CD4-positive, alpha-beta T cell treated with Interleukin-2 at 100 ng/mL for 4 hours (primary cell): ENCODE data around the gene ADAMTSL3.

ENCODE experiments used
- DNase-seq: peaks from one replicate; pipeline ENCODE4 v3.0.0-alpha.2; 2020; ENCODE audit warnings: low spot score

The ADAMTSL3 gene

DNA sequence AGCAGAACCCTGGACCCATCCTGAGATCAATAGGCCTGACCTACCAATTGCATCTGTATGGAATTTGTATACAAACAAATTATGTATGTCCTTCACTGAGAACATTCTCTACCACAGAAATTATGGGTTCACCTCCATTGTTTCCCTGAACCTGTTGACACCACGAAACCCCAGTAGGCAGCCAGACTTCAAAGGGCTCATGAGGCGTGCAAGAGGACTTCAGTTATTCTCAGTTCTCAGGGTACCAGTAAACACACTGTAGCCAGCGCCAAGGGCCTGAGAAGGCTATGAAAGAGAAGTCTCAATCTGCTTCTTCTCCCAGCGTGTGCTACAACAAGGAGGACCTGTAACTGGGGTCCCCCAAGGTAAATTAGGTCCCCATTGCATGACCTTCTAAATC lies 326.7 kb downstream of the ADAMTSL3 start:
- DNase-seq: no peak

DNA sequence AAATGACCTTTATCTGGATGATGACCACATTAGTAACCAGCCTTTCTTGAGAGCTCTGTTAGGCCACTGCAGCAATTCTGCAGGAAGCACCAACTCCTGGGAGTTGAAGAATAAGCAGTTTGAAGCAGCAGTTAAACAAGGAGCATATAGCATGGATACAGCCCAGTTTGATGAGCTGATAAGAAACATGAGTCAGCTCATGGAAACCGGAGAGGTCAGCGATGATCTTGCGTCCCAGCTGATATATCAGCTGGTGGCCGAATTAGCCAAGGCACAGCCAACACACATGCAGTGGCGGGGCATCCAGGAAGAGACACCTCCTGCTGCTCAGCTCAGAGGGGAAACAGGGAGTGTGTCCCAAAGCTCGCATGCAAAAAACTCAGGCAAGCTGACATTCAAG lies 328.8 kb downstream of the ADAMTSL3 start:
- DNase-seq: no peak

DNA sequence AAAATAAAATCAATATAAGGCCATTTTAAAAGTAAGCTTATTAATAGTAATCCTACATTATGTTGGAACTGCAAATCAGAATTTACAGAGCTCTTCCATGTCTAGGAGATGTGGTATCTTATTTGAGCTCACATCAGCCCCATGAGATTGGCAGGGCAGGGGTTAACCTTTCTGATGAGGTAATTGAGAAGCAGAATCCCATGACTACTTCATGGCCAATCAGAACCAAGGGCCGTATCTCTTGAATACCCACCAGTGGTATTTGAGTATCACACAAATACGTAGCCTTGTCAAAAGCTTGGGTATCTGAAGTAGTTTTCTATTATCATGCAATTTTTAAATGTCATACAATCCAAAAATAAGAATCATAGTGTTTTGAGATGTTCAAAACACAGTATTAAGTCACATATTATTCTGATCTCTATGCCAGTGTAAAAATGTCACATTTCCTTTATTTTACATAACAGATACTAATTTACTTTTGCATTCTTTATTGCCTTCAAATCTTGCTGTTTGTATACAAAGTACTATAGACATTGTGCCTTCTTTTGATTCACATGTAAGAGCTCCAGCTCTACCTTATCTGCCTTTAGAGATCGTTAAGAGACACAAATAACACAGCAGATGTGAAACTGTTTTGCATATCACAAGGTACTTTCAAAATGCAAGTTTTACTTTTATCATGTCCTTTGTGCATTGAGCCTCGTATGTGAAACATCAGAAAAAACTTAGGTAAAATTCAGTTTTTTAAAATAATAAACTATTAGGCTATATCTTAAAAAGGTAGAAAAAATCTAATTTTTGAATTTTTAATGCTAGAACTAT lies 329.9 kb downstream of the ADAMTSL3 start:
- DNase-seq: no peak

DNA sequence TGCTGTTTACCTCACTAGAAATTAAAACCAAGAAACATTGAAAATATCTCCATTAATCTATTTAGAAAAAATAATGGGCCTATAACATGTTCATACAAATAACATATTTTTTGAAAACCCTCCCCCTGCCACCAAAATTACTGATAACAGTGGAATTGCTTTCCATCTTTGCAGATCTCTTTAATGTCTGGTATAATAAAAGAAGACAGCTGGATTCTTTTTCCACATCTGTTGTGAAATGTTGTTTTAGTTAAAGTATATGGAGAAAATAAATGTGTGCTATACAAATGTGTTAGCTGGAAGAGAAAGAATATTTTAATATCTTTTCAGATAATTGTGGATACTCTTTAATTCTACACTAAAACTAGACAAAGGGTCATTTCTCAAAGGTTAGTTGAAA lies 330.7 kb downstream of the ADAMTSL3 start:
- no peak for DNase-seq

DNA sequence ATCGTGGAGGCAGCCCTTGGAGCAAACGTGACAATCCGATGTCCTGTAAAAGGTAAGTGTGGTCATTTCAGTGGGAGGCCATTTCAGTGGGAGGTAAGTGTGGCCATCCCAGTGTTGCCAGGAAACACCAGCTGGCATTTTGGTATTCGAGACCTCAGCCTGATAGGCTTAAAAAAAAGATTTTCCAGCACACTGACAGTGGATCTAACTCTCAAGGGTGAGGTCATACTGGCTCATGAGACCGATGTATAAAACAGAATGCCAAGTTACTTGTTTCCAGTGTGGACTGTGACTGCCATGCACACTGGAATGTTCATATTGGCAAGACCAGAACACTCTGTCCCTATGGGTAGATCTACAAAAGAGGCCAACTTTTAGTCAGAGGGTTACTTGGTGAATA lies 337.2 kb downstream of the ADAMTSL3 start:
- no peak for DNase-seq

DNA sequence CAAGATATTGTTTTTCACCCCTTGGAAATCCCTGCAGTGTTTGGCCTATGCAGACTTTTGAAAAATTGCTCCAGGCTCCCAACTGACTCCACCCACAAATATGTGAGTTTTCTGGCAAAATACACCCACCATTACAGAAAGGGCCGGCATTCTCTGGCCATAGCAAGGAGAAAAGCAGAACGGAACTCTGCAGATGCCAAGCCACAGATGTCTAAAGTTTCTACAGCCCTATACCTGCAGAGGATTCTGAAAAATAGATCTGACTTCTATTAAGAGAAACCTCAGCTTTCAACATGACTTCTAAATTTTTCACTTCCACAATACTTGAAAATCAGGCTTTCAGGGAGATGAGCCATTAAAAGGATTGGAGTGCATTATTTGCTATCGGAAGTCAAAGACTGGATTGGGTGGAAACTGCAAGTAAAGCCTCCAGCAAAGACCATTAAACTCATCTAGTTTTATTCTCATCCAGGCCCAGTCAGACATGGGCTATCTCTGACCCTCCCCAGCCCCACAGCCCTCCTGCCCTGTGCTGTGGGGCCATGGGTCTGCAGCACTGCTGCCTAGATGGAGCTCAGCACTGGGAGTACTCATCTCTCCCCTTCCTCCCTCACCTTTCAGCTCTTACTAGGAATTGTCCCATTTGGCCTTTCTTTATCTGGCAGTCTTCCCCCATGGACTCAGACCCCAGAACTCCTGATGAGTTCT lies 338.6 kb downstream of the ADAMTSL3 start:
- DNase-seq: no peak

DNA sequence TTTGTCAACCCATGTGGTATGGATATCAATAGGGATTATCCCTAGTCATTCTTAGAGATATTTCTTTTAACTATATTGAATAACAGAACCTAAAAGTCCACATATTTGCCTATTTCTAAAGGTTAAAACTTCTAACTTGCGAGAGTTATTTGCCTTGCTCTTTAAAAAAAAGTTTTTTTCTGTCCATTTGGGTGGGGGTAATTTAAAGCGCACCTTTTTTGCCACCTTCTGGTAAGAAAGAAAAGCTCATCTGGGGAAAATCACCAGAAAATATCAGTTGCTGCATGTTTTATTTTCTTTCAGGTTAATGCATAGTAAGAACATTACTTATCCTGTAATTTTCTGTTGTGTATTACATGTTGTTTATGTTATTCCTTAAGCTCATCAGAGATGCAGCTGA lies 339.7 kb downstream of the ADAMTSL3 start:
- DNase-seq: no peak

DNA sequence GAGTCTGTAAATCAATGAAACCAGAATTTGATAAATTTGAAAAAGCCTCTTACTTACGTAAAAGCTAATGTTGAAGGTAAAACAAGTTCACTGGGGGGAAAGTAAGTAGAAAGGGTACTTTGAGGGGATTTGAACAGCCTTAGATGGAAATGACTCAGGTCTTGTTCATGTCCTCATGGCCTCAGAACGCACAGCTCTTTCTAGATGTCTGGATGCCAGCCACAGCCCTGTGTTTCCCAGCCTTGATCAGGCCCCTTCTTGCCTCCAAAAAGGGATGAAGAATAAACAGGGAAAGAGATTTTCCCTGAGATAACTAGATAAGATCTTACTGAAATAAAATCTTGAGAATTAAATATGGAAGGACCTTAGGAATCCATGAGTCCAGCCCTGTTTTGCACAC lies 344.6 kb downstream of the ADAMTSL3 start:
- DNase-seq: no peak

DNA sequence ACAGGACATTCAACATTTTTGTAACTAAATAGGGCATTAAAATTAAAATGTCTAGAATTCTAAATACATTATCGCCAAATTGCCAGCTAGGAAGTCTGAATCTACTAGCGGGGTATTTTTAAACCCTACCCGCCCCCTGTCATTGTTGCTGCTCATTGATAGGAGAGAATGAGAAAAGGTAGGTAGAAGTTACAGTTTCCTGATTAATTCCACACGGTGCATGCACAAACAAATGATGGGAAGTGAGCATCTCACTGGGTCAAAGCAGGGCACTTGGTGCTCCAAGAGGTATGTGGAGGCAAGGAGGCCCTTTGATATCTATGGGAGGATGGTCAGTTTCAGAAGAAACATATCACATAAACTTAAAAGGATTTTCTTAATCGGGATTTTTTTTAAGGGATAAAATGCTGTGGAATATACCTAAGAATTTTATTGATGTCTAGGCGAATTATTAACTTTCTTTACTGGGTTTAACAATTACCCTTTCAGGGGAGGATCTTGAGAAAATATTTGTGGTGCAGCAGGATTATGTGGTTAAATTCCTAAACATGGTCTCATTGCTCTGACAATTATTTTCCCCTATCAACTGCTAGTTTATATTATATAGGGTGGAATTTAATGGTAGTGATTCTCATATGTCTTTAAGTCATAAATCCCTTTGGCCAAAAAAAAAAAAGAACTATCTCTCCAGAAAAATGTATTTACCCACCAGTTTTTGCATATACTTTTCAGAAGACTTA lies 345.6 kb downstream of the ADAMTSL3 start:
- no peak for DNase-seq

DNA sequence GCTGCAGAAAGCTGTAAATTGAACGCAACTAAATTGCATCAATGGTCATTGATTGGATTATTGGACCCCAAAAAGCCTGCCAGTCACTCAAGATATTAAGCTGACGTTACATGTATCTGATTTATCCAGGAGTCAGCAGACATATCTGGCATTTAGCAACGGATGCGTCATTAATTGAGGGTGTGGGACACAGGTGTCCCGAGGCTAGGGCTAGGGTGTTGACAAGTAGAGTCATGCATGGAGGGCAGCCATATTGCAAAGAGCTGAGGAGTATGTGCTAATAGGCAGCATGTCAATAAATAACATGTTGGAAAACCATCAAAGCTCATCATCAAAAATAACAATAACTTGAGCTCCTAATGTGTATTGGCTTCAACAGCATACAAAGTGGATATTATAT lies 347.1 kb downstream of the ADAMTSL3 start:
- no peak for DNase-seq

DNA sequence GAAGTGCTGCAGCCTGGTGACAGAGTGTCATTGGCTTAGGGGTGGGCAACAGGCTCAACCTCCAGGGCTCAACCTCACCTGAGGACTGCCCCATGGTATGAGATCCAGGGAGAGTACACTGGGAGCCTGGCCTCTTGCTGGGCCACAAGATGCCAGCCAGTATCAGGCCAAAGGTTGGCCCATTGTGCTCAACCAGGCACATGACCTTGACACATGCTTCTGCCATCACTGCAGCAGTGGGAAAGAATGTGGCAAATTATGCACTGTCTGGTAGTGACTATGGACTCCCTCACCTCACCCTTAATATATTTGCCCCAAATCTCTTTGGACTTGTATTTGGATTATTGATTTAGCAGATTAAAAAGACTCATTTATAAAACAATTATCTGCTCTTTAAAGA lies 347.7 kb downstream of the ADAMTSL3 start:
- no peak for DNase-seq

DNA sequence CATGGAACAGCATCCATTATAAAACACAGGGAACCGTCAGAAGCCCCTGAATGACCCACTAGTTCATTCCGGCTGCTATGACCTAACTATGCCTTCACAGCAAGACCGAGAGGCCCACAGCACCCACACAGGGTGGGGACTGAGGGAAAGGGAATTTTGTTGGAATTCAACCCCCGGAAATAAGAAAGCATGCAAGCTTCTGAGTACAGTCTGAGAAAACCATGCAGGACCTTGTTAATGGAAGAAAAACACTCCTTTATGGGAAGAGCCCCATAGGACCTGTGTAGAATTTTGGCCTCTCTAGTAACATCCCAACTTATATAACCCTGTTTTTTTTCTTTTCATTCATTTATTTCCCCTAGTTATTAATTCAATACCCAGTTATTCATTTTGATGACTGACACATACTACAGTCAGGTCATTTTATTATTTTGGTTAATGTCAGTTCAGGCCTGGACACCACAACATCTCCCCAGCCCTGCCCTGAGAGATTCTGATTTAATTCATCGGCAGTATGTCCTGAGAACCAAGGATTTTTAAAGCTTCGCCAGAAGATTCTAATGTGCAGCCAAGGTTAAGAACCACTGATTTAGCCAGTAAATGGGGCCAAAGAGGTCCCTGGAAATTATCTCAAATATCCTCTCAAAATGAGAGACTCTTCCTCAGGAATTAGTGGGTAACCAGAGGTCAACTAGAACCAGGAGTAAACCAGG lies 350.0 kb downstream of the ADAMTSL3 start:
- no peak for DNase-seq

DNA sequence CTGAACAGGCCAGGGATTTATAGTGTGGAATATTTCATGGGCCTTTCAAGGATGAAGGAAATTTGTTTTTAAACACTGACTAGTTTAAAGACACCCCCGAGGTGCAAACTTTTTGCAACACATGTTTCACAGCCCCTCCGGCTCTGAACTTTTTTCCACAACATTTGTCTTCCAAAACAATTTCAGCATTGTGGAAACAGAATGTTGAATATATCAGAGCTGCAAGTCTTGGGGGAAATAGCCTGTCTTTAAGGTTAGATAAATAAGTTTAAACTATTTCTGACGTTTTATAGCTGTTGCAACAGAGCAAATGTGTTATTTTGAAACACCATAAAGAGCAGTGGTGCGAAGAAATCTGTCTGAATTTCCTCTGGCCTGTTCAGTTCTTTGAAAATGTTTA lies 352.5 kb downstream of the ADAMTSL3 start:
- no peak for DNase-seq

DNA sequence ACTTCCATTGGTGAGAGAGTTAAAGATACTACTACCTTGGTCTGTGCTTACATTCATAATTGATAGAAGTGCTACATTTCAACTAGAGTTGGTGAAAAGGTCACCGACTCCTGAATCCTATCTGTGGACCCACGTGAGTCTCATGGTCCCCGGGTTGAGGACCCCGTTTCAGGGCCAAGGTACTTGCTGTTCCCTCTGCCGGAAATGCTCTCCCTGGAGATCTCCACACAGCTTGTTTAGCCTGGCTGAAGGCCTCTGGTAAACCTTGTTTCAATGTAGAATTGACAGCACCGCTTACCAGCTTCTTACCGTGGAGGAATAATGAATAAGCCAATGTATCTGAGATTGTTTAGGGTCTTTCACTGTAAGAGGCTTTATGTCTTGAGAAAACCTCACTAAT lies 355.7 kb downstream of the ADAMTSL3 start:
- DNase-seq: no peak

DNA sequence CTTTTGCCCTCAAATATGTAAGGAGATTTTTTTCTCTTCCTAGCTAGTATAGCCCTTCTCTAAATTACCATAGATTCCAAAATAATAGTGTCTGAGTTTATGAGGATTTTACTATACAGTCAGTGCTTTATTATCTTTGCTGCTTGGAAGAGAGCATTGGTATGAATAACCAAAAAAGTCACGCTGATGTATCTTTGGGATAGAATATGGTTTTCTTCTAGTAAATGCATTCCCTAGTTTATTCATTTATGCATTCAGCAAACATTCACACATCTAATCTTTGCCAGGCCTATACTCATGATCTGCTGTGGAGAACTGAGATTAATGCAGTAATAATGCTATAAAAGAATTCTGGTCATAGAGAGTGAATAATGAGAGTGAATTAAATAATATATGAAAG lies 356.3 kb downstream of the ADAMTSL3 start:
- no peak for DNase-seq

DNA sequence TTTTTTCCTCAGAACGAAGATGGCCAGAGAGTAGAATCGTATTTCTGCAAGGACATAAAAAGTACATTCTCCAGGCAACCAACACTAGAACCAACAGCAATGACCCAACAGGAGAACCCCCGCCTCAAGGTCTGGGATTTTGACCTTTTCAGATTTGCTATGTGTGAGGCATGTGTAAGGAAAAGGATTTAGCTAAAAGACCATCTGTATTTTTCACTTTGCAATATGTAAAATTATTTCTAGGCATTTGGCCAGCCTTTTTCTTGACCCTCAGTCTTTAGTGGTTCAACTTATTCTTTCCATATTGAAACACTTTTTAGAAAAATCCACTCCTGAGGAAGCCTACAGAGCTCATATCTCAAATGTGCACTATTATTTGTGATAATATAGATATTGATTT lies 362.4 kb downstream of the ADAMTSL3 start:
- no peak for DNase-seq

DNA sequence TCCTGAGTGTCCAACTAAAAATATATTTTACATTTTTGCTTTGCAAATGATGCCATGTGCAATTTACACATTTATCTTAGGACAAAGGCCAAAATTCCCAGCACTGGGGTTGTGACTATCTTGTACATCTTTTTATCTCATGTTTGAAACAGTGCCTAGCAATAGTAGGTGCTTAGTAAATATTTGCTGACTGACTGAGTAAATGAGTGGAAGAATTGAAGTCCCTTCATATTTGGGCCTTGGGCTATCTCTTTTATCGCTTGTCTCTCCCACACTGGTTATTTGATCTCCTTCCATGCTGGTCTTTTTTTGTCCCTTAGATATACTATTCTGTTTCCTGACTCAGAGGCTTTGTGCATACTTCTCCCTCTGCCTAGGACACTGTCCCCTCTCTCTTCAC lies 368.6 kb downstream of the ADAMTSL3 start:
- no peak for DNase-seq

DNA sequence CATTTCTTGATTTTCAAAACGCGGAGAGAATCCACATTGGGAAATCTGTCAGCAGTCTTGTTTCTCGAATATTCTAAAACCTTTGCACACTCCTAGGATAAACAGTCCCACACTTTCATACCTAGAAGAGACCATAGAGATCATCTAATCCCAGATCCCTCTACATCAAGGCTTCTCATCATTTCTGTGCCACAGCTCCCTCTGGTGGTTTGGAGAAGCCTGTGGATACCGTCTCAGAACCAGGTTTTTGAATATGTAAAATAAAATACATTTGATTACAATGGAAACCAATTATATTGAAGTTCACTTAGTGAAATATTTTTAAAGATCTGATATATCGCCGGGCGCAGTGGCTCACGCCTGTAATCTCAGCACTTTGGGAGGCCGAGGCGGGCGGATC lies 369.7 kb downstream of the ADAMTSL3 start:
- no peak for DNase-seq

DNA sequence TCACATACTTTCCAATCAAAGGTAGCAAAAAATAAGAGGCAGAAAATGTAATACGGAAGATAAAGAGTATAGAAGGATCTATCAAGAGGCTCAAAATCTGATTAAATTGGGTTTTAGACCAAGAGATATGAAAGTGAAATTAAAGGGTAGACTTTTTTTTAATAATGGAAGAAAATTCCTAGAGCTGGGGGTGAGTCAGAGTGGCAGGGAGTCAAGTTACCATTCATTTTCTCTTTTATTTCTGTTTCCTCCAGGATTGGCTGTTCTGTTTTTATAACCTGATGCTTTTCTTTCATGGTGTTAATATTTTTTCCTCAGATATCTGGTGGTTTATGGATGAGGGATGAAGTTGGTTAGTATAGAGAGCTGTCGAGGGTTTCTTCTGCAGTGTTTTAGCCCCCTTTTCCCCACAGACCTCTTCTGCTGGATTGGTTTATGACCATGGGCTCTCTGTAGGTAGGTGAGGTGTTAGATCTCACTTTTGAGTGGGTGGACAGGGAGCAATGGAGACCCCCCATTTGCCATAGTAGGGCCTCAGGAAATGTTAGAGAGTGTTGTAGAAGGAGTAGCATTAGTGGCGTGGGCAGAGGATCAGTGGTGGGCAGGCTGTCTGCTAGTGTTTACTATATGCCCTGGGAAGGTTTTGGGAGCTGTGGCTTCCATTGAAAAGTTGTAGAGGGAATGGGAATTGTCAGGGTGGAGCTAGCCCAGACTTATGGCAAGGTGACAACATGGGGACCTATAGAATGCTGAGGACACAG lies 380.1 kb downstream of the ADAMTSL3 start:
- DNase-seq: no peak

DNA sequence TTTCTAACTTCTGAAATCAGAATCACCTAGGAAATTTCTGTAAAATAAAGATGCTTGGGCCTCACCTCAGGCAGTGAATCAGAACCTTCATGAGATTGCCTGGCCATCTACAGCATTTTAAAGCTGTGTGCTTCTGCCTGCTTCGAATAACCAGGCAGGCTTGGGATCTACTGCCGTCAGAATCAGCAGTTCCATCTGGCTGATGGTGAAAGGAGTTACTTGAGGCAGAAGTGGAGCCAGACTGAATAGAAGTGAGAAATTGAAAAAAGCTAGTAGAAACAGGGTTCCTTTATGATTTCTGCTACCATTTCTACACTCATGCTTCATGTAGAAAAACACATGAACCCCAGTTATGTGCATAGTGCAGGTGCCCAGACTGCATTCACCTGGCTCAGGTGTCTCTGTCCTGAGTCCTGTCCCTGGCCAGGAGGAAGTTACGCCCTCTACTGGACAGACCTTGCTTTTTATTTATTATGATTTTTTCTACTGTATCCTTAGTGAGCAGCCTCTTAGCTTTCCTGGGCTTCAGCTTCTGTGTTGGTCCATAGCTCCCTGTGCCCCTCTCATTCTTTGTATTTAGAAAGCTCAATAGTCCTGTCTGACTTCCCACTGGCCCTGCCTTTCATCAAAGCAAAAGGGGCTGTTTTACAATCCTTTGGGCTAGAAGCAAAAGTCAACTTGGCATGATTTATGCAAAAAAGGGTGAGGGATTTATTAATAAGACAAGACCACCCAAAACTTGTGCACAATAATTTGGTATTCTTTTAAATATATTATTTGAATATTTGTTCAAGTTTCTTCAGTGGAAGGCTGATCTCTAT lies 380.9 kb downstream of the ADAMTSL3 start:
- no peak for DNase-seq

DNA sequence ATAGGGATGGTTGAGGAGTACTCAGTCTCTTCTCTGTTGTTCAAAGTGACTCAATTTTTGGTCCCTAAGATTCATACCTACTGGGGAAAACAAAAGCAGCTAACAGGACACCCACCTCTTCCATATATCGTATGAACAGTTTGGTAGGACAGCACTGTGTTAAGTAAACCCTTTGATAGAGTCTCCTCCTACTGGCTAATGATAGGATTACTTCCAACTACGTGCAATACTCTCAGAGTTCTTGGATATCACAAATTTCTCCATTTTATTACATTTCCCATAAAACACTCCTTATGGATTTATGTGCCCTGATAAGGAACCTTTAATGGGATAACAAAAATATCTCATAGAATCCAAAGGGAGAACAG lies 381.5 kb downstream of the ADAMTSL3 start:
- no peak for DNase-seq
